WTC11 (cell line): Measurements from ENCODE around the gene CLEC16A. TPM values are rescaled to one million over a fixed set of nuclear protein-coding genes. Genes with fewer than 3 reads are reported as not detected.
A peak's percentile ranks its signal among the peaks of the same experiment; 100 is the strongest.
"Not testable (repeated sequence)": the region's sequence is repeated elsewhere in the genome, so short reads cannot be mapped to it uniquely, and the experiment has no call there.

Source experiments
- ATAC-seq: fragments of 200-7000 bp; cut with Tn5 transposase; 2 replicates; pipeline ENCODE4 v1.10.0; 2021; ENCODE audit warnings: mild to moderate bottlenecking, moderate library complexity
- CTCF ChIA-PET: fragments of 300-600 bp; sonication (Branson Sonifier 250); formaldehyde crosslinking; loops from one replicate; lab custom pipeline; 2021; ENCODE audit warnings: antibody characterized with exemption; lab: Charles Lee
- POLR2A ChIA-PET: fragments of 350-600 bp; sonication (Branson Sonifier 250); formaldehyde crosslinking; loops from one replicate; lab custom pipeline; 2021; ENCODE audit warnings: antibody characterized with exemption; lab: Charles Lee
- DNase-seq: peaks from one replicate; pipeline ENCODE4 v3.0.0; 2021; ENCODE audit warnings: low spot score
- H3K27ac Mint-ChIP-seq: 2 replicates; pipeline ENCODE4 v1.8.0; 2021; ENCODE audit warnings: mixed read lengths
- H3K27me3 Mint-ChIP-seq: 2 replicates; pipeline ENCODE4 v1.8.0; 2021; ENCODE audit warnings: low read depth, mild to moderate bottlenecking, moderate library complexity, mixed read lengths
- H3K36me3 Mint-ChIP-seq: 2 replicates; pipeline ENCODE4 v1.8.0; 2021; ENCODE audit warnings: mixed read lengths
- H3K4me1 Mint-ChIP-seq: 2 replicates; pipeline ENCODE4 v1.8.0; 2022; ENCODE audit warnings: mixed read lengths
- H3K4me3 Mint-ChIP-seq: 2 replicates; pipeline ENCODE4 v1.8.0; 2021; ENCODE audit warnings: mild to moderate bottlenecking, moderate library complexity, mixed read lengths
- H3K9me3 Mint-ChIP-seq: 2 replicates; pipeline ENCODE4 v1.8.0; 2021; ENCODE audit warnings: mixed read lengths
- GABPB1 ChIP-seq: sonication (generic); formaldehyde crosslinking; IDR thresholded peaks from 2 replicates; pipeline ENCODE4 v1.8.1; 2023; ENCODE audit warnings: mild to moderate bottlenecking, missing genetic modification reagents
- MXD4 ChIP-seq: fragments of 250-450 bp; sonication (Bioruptor Pico); IDR thresholded peaks from 2 replicates; pipeline ENCODE4 v1.8.0; 2021; ENCODE audit warnings: mild to moderate bottlenecking, moderate library complexity, borderline replicate concordance
- NFATC4 ChIP-seq: fragments of 250-450 bp; sonication (Bioruptor Pico); IDR thresholded peaks from 2 replicates; pipeline ENCODE4 v1.9.0; 2021; ENCODE audit warnings: mild to moderate bottlenecking
- NR3C1 ChIP-seq: sonication (generic); formaldehyde crosslinking; conservative IDR thresholded peaks from 2 replicates; pipeline ENCODE4 v1.8.1; 2023; ENCODE audit warnings: low read depth, mild to moderate bottlenecking, missing genetic modification reagents
- SP1 ChIP-seq: sonication (generic); formaldehyde crosslinking; conservative IDR thresholded peaks from 2 replicates; pipeline ENCODE4 v1.8.1; 2022; ENCODE audit warnings: missing genetic modification reagents
- TP53 ChIP-seq: sonication (generic); formaldehyde crosslinking; IDR thresholded peaks from 2 replicates; pipeline ENCODE4 v1.8.1; 2023; ENCODE audit warnings: mild to moderate bottlenecking, missing genetic modification reagents
- ZNF138 ChIP-seq: sonication (generic); formaldehyde crosslinking; conservative IDR thresholded peaks from 2 replicates; pipeline ENCODE4 v1.8.1; 2022; ENCODE audit warnings: mild to moderate bottlenecking, moderate library complexity, missing genetic modification reagents
- total RNA-seq: library from RNA; stranded (reverse); gene quantifications from 3 replicates; pipeline ENCODE4 v1.2.3, GENCODE V29; 2021
- TF ChIP-seq, protein P1 (sequence below): sonication (generic); formaldehyde crosslinking; IDR thresholded peaks from 2 replicates; pipeline ENCODE4 v1.8.0; 2022; ENCODE audit warnings: missing genetic modification reagents
- TF ChIP-seq, protein P2 (sequence below): sonication (generic); formaldehyde crosslinking; IDR thresholded peaks from 2 replicates; pipeline ENCODE4 v1.8.0; 2022; ENCODE audit warnings: mild to moderate bottlenecking, missing genetic modification reagents
- TF ChIP-seq, protein P3 (sequence below): sonication (generic); formaldehyde crosslinking; conservative IDR thresholded peaks from 2 replicates; pipeline ENCODE4 v1.8.1; 2022; ENCODE audit warnings: mild to moderate bottlenecking, missing genetic modification reagents
- TF ChIP-seq, protein P4 (sequence below): sonication (generic); formaldehyde crosslinking; IDR thresholded peaks from 2 replicates; pipeline ENCODE4 v1.8.1; 2023; ENCODE audit warnings: mild to moderate bottlenecking, missing genetic modification reagents
- TF ChIP-seq, protein P5 (sequence below): sonication (generic); formaldehyde crosslinking; IDR thresholded peaks from 2 replicates; pipeline ENCODE4 v1.8.1; 2023; ENCODE audit warnings: mild to moderate bottlenecking, missing genetic modification reagents, moderate library complexity

Gene CLEC16A
- total RNA-seq, 1 experiment from 2014 or later, result 14.4 TPM

DNA sequence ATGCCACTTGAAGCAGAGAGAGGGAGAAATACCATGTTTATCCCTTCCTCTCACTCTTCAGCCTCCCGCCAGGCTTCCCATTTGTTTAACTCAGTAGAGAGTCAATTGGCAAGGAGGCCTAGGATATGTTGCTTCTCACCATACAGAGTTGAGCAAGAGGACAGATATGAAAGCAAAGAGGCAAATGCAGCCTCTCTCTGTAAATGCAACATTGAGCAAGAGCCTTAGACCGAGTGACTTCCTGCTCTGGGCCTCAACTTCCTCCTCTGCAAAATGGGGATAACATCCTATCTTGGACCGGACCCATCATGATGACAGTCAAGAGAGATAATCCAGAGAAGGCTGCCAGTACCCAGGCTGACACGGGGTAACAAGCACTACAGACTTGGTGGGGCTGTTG lies 274.8 kb downstream of the CLEC16A start (continued):
- TF ChIP-seq NFATC4 (no peak), SP1 (CRISPR knock-in tag) (no peak), ZNF138 (CRISPR knock-in tag) (no peak), NR3C1 (CRISPR knock-in tag) (no peak), TP53 (CRISPR knock-in tag) (no peak), MXD4 (CRISPR knock-in tag) (no peak)
- TF ChIP-seq, protein P1, sequence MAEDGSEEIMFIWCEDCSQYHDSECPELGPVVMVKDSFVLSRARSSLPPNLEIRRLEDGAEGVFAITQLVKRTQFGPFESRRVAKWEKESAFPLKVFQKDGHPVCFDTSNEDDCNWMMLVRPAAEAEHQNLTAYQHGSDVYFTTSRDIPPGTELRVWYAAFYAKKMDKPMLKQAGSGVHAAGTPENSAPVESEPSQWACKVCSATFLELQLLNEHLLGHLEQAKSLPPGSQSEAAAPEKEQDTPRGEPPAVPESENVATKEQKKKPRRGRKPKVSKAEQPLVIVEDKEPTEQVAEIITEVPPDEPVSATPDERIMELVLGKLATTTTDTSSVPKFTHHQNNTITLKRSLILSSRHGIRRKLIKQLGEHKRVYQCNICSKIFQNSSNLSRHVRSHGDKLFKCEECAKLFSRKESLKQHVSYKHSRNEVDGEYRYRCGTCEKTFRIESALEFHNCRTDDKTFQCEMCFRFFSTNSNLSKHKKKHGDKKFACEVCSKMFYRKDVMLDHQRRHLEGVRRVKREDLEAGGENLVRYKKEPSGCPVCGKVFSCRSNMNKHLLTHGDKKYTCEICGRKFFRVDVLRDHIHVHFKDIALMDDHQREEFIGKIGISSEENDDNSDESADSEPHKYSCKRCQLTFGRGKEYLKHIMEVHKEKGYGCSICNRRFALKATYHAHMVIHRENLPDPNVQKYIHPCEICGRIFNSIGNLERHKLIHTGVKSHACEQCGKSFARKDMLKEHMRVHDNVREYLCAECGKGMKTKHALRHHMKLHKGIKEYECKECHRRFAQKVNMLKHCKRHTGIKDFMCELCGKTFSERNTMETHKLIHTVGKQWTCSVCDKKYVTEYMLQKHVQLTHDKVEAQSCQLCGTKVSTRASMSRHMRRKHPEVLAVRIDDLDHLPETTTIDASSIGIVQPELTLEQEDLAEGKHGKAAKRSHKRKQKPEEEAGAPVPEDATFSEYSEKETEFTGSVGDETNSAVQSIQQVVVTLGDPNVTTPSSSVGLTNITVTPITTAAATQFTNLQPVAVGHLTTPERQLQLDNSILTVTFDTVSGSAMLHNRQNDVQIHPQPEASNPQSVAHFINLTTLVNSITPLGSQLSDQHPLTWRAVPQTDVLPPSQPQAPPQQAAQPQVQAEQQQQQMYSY, result no peak
- TF ChIP-seq, protein P2, sequence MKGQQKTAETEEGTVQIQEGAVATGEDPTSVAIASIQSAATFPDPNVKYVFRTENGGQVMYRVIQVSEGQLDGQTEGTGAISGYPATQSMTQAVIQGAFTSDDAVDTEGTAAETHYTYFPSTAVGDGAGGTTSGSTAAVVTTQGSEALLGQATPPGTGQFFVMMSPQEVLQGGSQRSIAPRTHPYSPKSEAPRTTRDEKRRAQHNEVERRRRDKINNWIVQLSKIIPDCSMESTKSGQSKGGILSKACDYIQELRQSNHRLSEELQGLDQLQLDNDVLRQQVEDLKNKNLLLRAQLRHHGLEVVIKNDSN (CRISPR knock-in tag), result no peak
- TF ChIP-seq, protein P3, sequence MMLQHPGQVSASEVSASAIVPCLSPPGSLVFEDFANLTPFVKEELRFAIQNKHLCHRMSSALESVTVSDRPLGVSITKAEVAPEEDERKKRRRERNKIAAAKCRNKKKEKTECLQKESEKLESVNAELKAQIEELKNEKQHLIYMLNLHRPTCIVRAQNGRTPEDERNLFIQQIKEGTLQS, result no peak
- TF ChIP-seq, protein P4, sequence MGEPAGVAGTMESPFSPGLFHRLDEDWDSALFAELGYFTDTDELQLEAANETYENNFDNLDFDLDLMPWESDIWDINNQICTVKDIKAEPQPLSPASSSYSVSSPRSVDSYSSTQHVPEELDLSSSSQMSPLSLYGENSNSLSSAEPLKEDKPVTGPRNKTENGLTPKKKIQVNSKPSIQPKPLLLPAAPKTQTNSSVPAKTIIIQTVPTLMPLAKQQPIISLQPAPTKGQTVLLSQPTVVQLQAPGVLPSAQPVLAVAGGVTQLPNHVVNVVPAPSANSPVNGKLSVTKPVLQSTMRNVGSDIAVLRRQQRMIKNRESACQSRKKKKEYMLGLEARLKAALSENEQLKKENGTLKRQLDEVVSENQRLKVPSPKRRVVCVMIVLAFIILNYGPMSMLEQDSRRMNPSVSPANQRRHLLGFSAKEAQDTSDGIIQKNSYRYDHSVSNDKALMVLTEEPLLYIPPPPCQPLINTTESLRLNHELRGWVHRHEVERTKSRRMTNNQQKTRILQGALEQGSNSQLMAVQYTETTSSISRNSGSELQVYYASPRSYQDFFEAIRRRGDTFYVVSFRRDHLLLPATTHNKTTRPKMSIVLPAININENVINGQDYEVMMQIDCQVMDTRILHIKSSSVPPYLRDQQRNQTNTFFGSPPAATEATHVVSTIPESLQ (CRISPR knock-in tag), result no peak
- TF ChIP-seq, protein P5, sequence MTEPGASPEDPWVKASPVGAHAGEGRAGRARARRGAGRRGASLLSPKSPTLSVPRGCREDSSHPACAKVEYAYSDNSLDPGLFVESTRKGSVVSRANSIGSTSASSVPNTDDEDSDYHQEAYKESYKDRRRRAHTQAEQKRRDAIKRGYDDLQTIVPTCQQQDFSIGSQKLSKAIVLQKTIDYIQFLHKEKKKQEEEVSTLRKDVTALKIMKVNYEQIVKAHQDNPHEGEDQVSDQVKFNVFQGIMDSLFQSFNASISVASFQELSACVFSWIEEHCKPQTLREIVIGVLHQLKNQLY, result no peak

DNA sequence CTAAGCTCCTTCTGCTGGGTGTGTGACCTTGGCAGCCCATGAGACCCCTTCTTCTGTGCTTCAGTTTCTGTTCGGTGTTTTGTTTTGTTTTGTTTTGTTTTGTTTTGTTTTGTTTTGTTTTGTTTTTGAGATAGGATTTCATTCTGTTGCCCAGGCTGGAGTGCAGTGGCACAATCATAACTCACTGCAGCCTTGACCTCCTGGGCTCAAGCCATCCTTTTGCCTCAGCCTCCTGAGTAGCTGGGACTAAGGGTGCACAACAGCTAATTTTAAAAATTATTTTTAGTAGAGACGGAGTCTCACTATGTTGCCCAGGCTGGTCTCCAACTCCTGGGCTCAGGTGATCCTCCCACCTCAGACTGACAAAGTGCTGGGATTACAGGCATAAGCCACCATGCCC lies 276.1 kb downstream of the CLEC16A start:
- POLR2A ChIA-PET, ATAC-seq, H3K4me3 Mint-ChIP-seq, H3K27ac Mint-ChIP-seq, H3K4me1 Mint-ChIP-seq, DNase-seq, H3K27me3 Mint-ChIP-seq, CTCF ChIA-PET: not testable (repeated sequence)
- Mint-ChIP-seq H3K36me3 (peaks cover 23% of the 10 kb centered on the region), H3K9me3 (peaks cover 34% of the 10 kb centered on the region)

DNA sequence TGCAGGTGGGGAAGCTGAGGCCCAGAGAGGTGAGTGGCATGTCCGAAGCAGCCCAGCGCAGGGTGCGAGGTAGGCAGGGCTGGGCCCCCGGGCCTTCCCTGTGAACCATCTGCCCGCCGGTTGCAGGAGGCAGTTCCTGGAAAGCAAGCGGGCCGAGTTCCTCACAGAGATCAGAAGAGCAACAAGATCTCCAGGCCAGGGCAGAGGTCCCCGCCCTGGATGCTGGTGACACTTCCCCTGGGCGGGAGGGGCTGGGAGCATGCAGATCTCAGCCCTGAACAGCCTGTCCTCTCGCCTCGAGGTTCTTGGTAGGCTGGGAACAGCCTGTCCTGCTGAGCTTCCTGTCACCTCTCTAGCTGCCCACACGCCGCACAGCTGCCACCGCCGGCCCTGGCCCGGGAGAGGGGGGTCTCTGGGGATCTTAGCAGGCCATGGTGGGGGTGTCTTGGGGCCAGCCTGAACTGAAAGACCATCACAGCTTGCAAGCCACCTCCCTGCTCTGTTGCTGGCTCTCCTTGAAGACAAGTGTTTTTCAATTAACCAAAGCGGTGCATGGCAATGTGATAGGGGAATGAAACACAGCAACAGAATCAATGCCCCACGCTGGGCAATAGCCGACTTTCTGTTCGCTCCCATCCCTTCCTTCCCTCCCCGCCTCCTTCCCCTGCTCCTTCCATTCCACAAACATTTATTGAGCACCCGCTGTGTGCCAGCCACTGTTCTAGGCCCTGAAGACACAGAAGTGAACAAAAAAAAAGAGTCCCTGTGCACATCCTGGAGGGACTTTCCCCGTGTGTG lies 279.9 kb downstream of the CLEC16A start:
- POLR2A ChIA-PET, result interaction anchor here (0.6 to 1.1 kb wide), 2 partner anchors 15 to 32 kb away, joined by 3 read pairs; partner anchors contain the start of gene SOCS1
- no peak overlapping the region for H3K4me3 Mint-ChIP-seq
- H3K27ac Mint-ChIP-seq, result no peak overlapping the region
- ATAC-seq, result peak; percentile 90
- peak; percentile 48 for DNase-seq
- peaks cover under 1% of the 10 kb centered on the region for H3K9me3 Mint-ChIP-seq
- CTCF ChIA-PET, result interaction anchor here (1.8 kb wide), 1 partner anchor 147 kb away, joined by 8 read pairs; no protein-coding TSS in a partner anchor
- no peaks in the 10 kb centered on the region; the same call in 1 of the 2 replicates for H3K27me3 Mint-ChIP-seq
- TF ChIP-seq GABPB1, result peak; percentile 42; the same call in 1 of the 2 replicates
- TF ChIP-seq, protein P2 (CRISPR knock-in tag), result no peak
- TF ChIP-seq, all 79 proteins: peak for 1
- H3K4me1 Mint-ChIP-seq, result peaks cover 9% of the 10 kb centered on the region
- no peaks in the 10 kb centered on the region for H3K36me3 Mint-ChIP-seq
